Stimulated activated naive CD8-positive, alpha-beta T cell treated with anti-CD3 and anti-CD28 coated beads, Interleukin-15, amount 100 ng/mL, for 72 hours (primary cell): Measurements from ENCODE around the gene DNAJC5G.
"Not testable (repeated sequence)": the region's sequence is repeated elsewhere in the genome, so short reads cannot be mapped to it uniquely, and the experiment has no call there.

Experiments used
- ATAC-seq: fragments of 150-1000 bp; cut with Tn5 transposase; 2 replicates; pipeline ENCODE4 v1.10.0; 2021; ENCODE audit warnings: mild to moderate bottlenecking, moderate library complexity
- DNase-seq, 2 donors: peaks; one replicate each; pipeline ENCODE4 v3.0.0; 2021 to 2022
- H3K27ac Mint-ChIP-seq, 2 donors: one replicate each; pipeline ENCODE4 v1.8.0; 2022; ENCODE audit warnings: mild to moderate bottlenecking in 2 of 2, mixed read lengths in 2 of 2, moderate library complexity in 2 of 2
- H3K27me3 Mint-ChIP-seq: one replicate; pipeline ENCODE4 v1.8.0; 2022; ENCODE audit warnings: mixed read lengths
- H3K4me1 Mint-ChIP-seq: one replicate; pipeline ENCODE4 v1.8.0; 2022; ENCODE audit warnings: mild to moderate bottlenecking, mixed read lengths
- H3K4me3 Mint-ChIP-seq, 2 donors: one replicate each; pipeline ENCODE4 v1.8.0; 2022; ENCODE audit warnings: mild to moderate bottlenecking in 2 of 2, mixed read lengths in 2 of 2, moderate library complexity in 1 of 2
- H3K9me3 Mint-ChIP-seq, 2 donors: one replicate each; pipeline ENCODE4 v1.8.0; 2022; ENCODE audit warnings: mixed read lengths in 2 of 2

The DNAJC5G gene

DNA sequence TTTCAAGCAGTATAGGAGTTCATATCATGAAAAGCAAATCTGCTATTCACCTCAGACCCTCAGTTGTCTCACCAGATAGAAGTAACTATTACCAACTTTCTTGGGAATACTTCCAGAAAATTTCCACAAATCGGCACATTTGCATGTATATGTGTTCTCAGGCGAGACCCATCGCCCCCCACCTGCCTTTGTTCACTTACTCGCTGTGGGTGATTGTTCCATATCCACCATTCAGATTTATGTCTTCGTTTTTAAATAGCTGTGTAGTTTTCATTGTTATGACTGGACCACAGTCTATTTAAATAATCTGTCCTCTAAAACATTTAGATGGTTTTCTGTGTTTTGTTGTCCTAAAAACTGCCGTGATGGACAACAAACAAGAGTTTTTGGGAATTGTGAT is 10.2 kb downstream of the DNAJC5G start:
- ATAC-seq (no peak), DNase-seq (no peak)
- no peaks in the 10 kb centered on the region for H3K9me3 Mint-ChIP-seq
- H3K27ac Mint-ChIP-seq: no peak overlapping the region
- H3K27me3 Mint-ChIP-seq: peaks cover 32% of the 10 kb centered on the region
- H3K4me3 Mint-ChIP-seq: no peak overlapping the region
- no peaks in the 10 kb centered on the region for H3K4me1 Mint-ChIP-seq

DNA sequence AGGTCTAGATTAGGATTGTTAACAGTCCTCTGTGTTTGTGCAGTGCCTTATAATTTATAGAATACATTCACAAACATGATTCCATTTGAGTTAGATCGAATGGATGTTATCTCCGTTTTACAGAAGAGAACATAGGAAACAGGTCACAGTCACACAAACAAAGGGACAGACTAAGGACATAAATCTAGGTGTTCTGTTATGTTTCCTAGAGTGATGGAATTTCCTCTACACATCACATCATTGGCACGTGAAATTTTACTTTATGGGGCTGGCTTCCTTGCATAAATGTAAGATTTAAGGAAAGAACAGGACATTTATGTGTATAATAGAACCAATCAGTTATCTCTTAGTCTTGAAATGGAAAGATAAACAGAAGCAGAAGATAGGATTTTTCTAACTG is 13.4 kb downstream of the DNAJC5G start:
- Mint-ChIP-seq H3K4me1 (no peaks in the 10 kb centered on the region), H3K9me3 (no peaks in the 10 kb centered on the region), H3K27ac (no peak overlapping the region), H3K4me3 (no peak overlapping the region), H3K27me3 (peaks cover 32% of the 10 kb centered on the region)
- no peak for DNase-seq
- no peak for ATAC-seq

DNA sequence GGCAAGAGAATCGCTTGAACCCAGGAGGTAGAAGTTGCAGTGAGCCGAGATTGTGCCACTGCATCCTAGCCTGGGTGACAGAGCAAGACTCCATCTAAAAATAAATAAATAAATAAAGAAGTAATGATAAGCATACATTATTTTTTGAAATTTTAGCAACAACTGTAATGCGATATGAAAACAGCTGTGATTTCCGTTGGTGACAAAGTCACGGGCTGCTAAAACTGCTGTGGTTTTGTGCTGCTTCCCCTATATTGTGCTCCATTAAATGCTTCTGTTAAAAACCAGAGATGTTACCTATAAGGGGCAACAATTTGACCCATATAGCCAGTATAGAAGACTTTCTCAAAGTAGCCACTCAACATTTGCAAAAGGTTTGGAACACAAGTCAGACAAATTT is 15.3 kb downstream of the DNAJC5G start:
- DNase-seq: no peak
- Mint-ChIP-seq H3K27me3 (peaks cover 32% of the 10 kb centered on the region), H3K4me1 (no peaks in the 10 kb centered on the region), H3K4me3 (no peak overlapping the region), H3K27ac (no peak overlapping the region), H3K9me3 (no peaks in the 10 kb centered on the region)
- ATAC-seq: no peak

DNA sequence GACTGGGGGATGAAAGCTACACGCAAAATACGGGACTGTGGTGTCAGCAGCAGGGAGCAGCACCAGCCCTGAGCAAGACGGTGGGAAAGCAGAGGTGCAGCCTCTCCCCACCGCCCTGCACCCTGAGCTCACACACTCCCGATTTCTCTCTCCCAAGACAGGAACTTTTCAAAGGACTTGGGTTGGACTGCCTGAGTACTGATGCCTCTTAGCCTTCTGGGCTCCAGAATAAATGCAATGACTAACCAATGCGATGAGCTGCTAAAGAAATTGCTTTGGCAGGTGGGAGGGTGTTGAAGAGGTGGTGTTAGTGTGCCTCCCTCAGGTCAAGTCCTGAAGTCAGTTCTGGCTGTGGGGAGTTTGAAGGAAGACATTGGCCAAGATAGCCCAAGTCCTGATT is 16.6 kb downstream of the DNAJC5G start:
- ATAC-seq (no peak), DNase-seq (no peak)
- Mint-ChIP-seq H3K4me3 (no peak overlapping the region), H3K4me1 (no peaks in the 10 kb centered on the region), H3K27me3 (peaks cover 39% of the 10 kb centered on the region), H3K9me3 (no peaks in the 10 kb centered on the region), H3K27ac (peak overlapping the region in 1 of 2 donors; percentile 73)

DNA sequence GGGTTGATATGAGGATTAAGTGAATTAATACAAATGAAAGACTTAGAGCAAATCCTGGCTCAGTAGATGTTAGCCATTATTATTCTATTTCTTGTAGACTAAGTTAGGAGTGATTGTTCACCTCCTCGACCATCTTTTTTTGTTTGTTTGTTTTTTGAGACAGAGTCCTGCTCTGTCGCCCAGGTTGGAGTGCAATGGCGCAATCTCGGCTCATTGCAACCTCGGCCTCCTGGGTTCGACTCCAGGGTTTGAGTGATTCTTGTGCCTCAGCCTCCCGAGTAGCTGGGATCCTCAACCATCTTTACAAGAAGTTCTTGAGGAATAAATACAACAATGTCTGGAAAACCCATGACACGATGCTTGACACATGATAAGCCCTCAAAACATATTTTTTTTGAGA is 19.7 kb downstream of the DNAJC5G start:
- no peak overlapping the region for H3K27ac Mint-ChIP-seq
- peaks cover 38% of the 10 kb centered on the region for H3K27me3 Mint-ChIP-seq
- H3K9me3 Mint-ChIP-seq: no peaks in the 10 kb centered on the region
- no peak overlapping the region for H3K4me3 Mint-ChIP-seq
- ATAC-seq: no peak
- no peak for DNase-seq
- no peaks in the 10 kb centered on the region for H3K4me1 Mint-ChIP-seq

DNA sequence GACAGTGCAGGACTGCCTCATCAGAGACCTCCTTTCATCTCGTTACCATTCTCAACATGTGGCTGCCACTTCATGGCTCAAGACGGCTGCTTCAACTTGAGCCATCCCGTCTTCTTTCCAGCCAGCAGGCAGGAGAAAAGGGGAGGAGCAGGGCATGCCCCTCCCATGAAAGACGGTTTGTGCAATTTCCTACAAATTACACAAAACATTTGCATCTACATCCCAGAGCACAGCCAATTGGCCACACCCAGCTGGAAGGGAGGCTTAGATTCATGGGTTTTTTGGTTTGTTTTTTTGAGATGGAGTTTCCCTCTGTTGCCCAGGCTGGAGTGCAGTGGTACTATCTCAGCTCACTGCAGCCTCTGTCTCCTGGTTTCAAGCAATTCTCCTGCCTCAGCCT is 21.2 kb downstream of the DNAJC5G start:
- H3K27ac Mint-ChIP-seq: no peak overlapping the region
- H3K27me3 Mint-ChIP-seq: peaks cover 36% of the 10 kb centered on the region
- H3K4me1 Mint-ChIP-seq: no peaks in the 10 kb centered on the region
- H3K4me3 Mint-ChIP-seq: no peak overlapping the region
- H3K9me3 Mint-ChIP-seq: no peaks in the 10 kb centered on the region
- DNase-seq (no peak), ATAC-seq (no peak)

DNA sequence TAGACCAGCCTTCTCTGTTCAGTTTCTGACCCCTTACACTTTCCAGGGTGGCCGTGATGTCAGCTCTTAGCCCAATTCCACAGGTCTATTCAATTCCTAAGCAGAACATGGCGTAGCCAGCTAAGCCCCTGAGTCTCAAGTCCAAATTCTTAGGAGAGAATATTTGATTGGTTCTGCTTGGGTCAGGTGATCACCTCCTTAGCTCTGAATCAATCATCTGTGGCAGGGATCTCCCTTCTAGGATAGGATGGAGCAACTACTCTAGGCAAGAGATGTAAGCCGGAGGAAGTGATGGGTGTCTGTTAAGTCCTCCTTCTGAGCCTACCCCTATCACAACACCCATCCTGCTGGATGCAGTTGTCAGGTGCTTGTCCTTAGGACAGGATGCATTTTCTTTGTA is 22.0 kb downstream of the DNAJC5G start:
- Mint-ChIP-seq H3K9me3 (no peaks in the 10 kb centered on the region), H3K4me3 (no peak overlapping the region), H3K27me3 (peaks cover 31% of the 10 kb centered on the region), H3K27ac (no peak overlapping the region), H3K4me1 (no peaks in the 10 kb centered on the region)
- no peak for ATAC-seq
- no peak for DNase-seq

DNA sequence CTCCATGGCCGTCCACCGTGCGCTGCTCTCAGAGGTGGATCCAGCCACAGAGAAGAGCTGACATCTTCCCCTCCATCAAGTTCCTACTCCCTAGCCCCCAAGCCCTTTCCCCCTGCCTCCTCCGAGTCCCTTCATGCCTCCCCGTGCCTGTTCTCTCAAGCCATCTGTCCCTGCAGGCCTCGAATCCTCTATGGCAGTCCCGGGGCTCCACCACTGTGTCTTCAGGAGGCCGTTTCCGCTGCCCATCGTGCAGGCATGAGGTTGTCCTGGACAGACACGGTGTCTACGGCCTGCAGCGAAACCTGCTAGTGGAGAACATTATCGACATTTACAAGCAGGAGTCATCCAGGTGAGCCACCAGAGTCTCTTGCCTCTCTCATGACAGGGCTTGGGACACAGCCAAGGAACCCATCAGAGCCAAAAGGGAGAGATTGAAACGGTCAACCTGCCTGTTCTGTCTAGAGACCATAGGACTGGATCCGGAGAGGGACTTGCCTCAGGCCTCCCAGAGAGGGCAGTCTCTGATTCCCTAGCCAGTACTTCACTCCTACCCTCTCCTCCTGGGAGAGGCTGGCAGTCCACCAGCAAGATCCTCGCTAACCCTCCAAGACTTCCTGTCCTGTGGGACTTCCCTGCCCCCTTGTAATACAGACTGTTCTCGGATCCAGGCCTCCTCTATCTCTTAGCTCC is 23.3 kb downstream of the DNAJC5G start:
- H3K4me3 Mint-ChIP-seq: no peak overlapping the region

DNA sequence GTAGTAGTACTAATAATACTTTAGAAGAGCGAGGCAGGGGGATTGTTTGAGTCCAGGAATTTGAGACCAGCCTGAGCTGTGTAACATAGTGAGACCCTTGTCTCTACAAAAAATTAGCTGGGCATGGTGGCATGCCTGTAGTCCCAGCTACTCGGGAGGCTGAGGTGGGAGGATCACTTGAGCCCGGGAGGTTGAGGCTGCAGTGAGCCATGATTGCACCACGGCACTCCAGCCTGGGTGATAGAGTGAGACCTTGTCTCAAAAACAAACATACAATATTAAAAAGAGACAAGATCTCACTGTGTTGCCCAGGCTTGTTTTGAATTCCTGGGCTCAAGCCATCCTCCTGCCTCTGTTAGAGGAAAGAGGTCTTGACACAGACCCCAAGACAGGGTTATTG is 25.4 kb downstream of the DNAJC5G start:
- ATAC-seq: not testable (repeated sequence)

More for the DNA sequence above, 23.3 kb downstream of the DNAJC5G start:
- DNase-seq (no peak), ATAC-seq (no peak)
- Mint-ChIP-seq H3K9me3 (no peaks in the 10 kb centered on the region), H3K4me1 (peaks cover 6% of the 10 kb centered on the region), H3K27ac (peak overlapping the region in 1 of 2 donors; percentile 83), H3K27me3 (peaks cover 20% of the 10 kb centered on the region)

DNA sequence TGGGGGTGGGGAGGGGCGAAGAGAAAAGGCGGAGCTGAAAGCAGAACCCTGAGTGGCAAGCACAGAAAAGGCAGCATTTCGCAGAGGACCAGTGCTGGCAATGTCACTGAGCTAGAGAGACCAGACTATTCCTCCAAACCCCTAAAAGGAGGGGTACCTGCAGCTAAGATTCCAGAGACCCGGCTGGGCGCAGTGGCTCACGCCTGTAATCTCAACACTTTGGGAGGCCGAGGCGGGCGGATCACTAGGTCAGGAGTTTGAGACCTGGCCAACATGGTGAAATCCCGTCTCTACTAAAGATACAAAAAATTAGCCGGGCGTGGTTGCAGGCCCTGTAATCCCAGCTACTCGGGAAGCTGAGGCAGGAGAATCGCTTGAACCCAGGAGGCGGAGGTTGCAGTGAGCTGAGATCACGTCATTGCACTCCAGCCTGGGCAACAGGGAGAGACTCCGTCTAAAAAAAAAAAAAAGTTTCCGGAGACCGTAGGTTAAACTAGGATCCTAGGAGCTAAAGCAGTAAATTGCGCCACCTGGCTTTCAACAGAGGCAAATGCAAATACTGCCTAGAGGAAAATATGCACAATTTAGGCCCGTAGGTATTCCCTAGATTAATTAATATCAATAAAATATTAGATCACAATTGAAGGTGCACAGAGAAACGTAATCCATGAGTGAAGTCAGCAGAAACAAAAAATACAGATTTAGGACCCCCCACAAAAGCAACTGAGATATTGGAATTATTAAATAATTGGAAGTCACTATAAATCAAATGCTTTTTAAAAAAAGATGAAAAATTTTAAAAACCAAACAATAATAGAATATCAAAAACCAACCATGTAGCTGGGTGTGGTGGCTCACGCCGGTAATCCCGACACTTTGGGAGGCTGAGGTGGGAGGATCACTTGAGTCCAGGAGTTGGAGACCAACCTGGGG is 28.1 kb downstream of the DNAJC5G start:
- peaks cover 43% of the 10 kb centered on the region for H3K27me3 Mint-ChIP-seq
- H3K27ac Mint-ChIP-seq: peak overlapping the region in 1 of 2 donors; percentile 61
- H3K9me3 Mint-ChIP-seq: no peaks in the 10 kb centered on the region
- DNase-seq: peak; percentile 37 to 53
- ATAC-seq: peak; percentile 58
- H3K4me3 Mint-ChIP-seq: peak overlapping the region; percentile 65 to 69
- peaks cover 22% of the 10 kb centered on the region for H3K4me1 Mint-ChIP-seq

More for the DNA sequence above, 25.4 kb downstream of the DNAJC5G start:
- H3K27ac Mint-ChIP-seq, H3K4me3 Mint-ChIP-seq, H3K4me1 Mint-ChIP-seq, DNase-seq, H3K9me3 Mint-ChIP-seq: not testable (repeated sequence)
- H3K27me3 Mint-ChIP-seq: peaks cover 33% of the 10 kb centered on the region

DNA sequence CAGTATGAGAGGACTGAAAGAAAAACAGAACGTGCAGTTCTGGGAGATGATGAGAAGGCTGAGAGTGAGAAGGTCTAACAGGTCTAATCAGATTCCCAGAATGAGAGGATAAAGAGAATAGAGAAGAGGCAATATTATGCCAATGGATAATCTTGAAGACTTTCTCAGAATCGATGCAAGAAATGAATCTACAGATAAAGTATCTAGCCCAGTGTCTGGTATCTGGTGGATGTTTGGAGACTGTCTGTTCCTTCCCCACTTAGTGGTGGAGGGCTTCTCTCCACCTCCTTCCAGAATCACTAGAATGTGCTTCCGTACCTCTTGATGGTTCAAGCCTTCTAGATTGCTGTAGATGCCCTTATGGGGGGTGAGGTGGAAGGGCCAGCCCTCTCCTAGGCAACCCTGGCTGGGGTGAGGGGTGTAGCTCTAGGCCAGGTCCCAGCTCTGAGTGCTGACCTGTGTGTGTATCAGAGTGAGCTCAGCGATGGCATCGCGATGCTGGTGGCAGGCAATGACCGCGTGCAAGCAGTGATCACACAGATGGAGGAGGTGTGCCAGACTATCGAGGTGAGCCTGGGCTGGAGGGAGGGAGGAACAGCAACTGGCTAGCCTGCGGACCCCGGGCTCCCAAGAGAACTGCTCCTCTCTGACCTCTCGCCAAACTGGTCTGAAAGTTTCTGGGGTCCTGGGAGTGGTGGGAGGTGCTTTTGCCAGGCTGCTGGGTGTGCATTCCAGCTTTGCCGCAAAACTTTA is 29.4 kb downstream of the DNAJC5G start:
- ATAC-seq (no peak), DNase-seq (no peak)
- no peaks in the 10 kb centered on the region for H3K9me3 Mint-ChIP-seq
- no peak overlapping the region for H3K27ac Mint-ChIP-seq
- H3K27me3 Mint-ChIP-seq: peaks cover 33% of the 10 kb centered on the region
- no peak overlapping the region for H3K4me3 Mint-ChIP-seq
- peaks cover 22% of the 10 kb centered on the region for H3K4me1 Mint-ChIP-seq

DNA sequence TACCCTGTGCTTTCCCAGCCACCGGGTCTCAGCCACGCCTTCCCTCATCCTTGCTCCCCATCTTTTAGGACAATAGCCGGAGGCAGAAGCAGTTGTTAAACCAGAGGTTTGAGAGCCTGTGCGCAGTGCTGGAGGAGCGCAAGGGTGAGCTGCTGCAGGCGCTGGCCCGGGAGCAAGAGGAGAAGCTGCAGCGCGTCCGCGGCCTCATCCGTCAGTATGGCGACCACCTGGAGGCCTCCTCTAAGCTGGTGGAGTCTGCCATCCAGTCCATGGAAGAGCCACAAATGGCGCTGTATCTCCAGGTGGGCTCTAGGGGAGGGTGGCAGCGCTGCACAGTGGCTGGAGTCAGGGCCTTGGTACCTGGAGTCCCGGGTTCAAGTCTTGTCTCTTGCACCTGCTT is 30.3 kb downstream of the DNAJC5G start:
- peaks cover 33% of the 10 kb centered on the region for H3K27me3 Mint-ChIP-seq
- no peak for ATAC-seq
- peak overlapping the region in 1 of 2 donors; percentile 79 for H3K4me3 Mint-ChIP-seq

DNA sequence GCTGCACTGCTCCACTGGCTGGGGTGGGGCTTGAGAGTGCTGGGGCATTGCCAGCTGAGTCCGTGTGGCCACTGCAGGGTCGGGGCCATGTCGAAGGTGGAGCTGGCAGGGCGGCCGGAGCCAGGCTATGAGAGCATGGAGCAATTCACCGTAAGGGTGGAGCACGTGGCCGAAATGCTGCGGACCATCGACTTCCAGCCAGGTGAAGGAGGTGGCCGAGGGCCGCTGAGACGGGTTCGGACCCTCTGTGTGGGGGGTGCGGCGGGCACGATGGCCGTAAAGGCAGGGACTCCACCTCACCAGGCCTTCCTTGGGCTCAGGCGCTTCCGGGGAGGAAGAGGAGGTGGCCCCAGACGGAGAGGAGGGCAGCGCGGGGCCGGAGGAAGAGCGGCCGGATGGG is 30.9 kb downstream of the DNAJC5G start:
- Mint-ChIP-seq H3K4me1 (peaks cover 22% of the 10 kb centered on the region), H3K9me3 (no peaks in the 10 kb centered on the region), H3K27ac (peak overlapping the region in 1 of 2 donors; percentile 48), H3K27me3 (peaks cover 33% of the 10 kb centered on the region), H3K4me3 (peak overlapping the region; percentile 66 to 79)
- ATAC-seq (peak; percentile 39), DNase-seq (peak in 1 of 2 donors; percentile 32)

More for the DNA sequence above, 30.3 kb downstream of the DNAJC5G start:
- no peak for DNase-seq
- H3K9me3 Mint-ChIP-seq: no peaks in the 10 kb centered on the region
- no peak overlapping the region for H3K27ac Mint-ChIP-seq
- peaks cover 22% of the 10 kb centered on the region for H3K4me1 Mint-ChIP-seq

DNA sequence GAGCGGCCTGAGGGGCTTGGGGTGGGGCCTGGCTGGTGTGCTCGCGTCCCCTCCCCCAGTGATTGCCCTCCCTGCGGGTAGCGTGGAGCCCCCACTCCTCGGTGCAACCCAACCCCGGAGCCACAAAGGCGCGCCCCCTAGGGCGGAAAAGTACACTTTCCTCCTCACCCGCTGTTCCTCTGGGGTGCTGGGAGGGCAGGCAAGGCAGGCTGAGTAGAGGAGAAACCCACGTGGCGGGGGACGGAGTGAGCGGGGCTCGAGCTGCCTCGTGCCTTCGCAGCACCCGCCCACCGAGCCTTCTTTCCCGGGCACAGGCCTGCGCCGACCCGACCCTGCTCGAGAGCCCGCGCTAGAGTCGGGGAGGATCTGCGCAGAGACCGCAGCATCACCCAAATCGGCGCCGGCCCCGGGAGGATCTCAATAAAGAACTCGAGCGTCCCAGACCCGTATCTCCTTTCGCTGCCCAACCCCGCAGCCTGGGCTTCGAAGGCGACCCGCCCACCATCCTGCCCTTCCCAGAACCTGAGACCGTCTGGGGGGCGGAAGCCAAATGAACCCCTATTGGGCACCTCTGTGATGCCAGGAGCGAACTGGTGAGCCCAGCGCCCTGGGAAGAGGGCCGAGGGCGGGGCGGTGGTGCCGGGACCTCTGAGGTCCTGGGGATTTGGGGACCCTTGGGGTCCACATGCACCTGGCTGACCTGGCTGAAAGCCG is 31.5 kb downstream of the DNAJC5G start:
- ATAC-seq (peak; percentile 63), DNase-seq (peak; percentile 37 to 38)
- peak overlapping the region in 1 of 2 donors; percentile 34 for H3K27ac Mint-ChIP-seq
- H3K4me3 Mint-ChIP-seq: peak overlapping the region; percentile 69 to 79
- peaks cover 22% of the 10 kb centered on the region for H3K4me1 Mint-ChIP-seq
- H3K9me3 Mint-ChIP-seq: no peaks in the 10 kb centered on the region
- peaks cover 33% of the 10 kb centered on the region for H3K27me3 Mint-ChIP-seq

DNA sequence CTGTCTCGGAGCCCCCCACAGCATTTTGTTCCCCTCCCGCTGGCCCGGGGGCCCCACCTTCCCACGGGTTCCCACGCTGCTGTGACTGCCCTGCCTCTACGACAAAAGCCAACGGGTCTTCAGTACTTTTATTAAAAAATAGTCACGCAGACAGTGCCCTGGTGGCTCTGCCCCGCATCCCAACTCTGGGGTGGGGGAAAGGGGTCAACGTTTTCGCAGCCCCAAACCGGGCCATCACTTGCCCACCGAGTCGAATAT is 32.0 kb downstream of the DNAJC5G start:
- H3K4me3 Mint-ChIP-seq: peak overlapping the region; percentile 69 to 79
- H3K27me3 Mint-ChIP-seq: peaks cover 33% of the 10 kb centered on the region
- H3K9me3 Mint-ChIP-seq: no peaks in the 10 kb centered on the region
- H3K27ac Mint-ChIP-seq: no peak overlapping the region
- DNase-seq (no peak), ATAC-seq (no peak)
- H3K4me1 Mint-ChIP-seq: peaks cover 22% of the 10 kb centered on the region
